Activated CD4-positive, alpha-beta memory T cell treated with anti-CD3 and anti-CD28 coated beads, Interleukin-2, amount 10 ng/mL, durations not matched to agents 7 days and 5 days (primary cell): ENCODE data around the gene HCFC1R1. TPM values are rescaled to one million over a fixed set of nuclear protein-coding genes. Genes with fewer than 3 reads are reported as not detected.

ENCODE experiments used
- CTCF ChIA-PET: fragments of 350-600 bp; sonication (Branson Sonifier 250); formaldehyde crosslinking; loops from one replicate; lab custom pipeline; 2021; ENCODE audit warnings: antibody characterized with exemption, inconsistent platforms; lab: Charles Lee
- POLR2A ChIA-PET: fragments of 350-600 bp; sonication (Branson Sonifier 250); formaldehyde crosslinking; loops from one replicate; lab custom pipeline; 2021; ENCODE audit warnings: antibody characterized with exemption; lab: Charles Lee
- DNase-seq: peaks from one replicate; pipeline ENCODE4 v3.0.0-alpha.2; 2020
- H3K27ac Mint-ChIP-seq: one replicate; pipeline ENCODE4 v1.8.0; 2021; ENCODE audit warnings: mild to moderate bottlenecking, mixed read lengths
- H3K27me3 Mint-ChIP-seq: one replicate; pipeline ENCODE4 v1.8.0; 2021; ENCODE audit warnings: mixed read lengths
- H3K36me3 Mint-ChIP-seq: one replicate; pipeline ENCODE4 v1.8.0; 2021; ENCODE audit warnings: low read depth, mixed read lengths
- H3K4me1 Mint-ChIP-seq: one replicate; pipeline ENCODE4 v1.8.0; 2021; ENCODE audit warnings: mixed read lengths
- H3K4me3 Mint-ChIP-seq: one replicate; pipeline ENCODE4 v1.8.0; 2021; ENCODE audit warnings: mild to moderate bottlenecking, mixed read lengths
- H3K9me3 Mint-ChIP-seq: one replicate; pipeline ENCODE4 v1.8.0; 2021; ENCODE audit warnings: mixed read lengths
- total RNA-seq, 2 experiments: library from RNA; stranded (reverse); gene quantifications; one replicate each; pipeline ENCODE4 v1.2.3, GENCODE V29; 2021

HCFC1R1 gene
- total RNA-seq, 2 experiments from 2014 or later = 37.0 to 43.3 TPM

- POLR2A ChIA-PET = interaction anchor here (2.6 kb wide), 1 partner anchor 11 kb away, joined by 7 read pairs; no protein-coding TSS in a partner anchor
- H3K36me3 Mint-ChIP-seq = peaks cover 37% of the 10 kb centered on the region
- no peak overlapping the region for H3K4me3 Mint-ChIP-seq
- H3K27me3 Mint-ChIP-seq = no peaks in the 10 kb centered on the region
- no peak for DNase-seq
- CTCF ChIA-PET = no interaction called here
- no peaks in the 10 kb centered on the region for H3K9me3 Mint-ChIP-seq
- peaks cover 34% of the 10 kb centered on the region for H3K4me1 Mint-ChIP-seq
- no peak overlapping the region for H3K27ac Mint-ChIP-seq
Measured at GRCh38 chr16:2976673-2977072, 47.1 kb downstream of the HCFC1R1 start.

GRCh38 chr16:2976201-2976600 lies 47.5 kb downstream of the HCFC1R1 start:
- DNase-seq = no peak
- Mint-ChIP-seq H3K36me3 (peaks cover 39% of the 10 kb centered on the region), H3K4me3 (no peak overlapping the region), H3K27ac (no peak overlapping the region), H3K4me1 (peaks cover 32% of the 10 kb centered on the region), H3K27me3 (no peaks in the 10 kb centered on the region), H3K9me3 (no peaks in the 10 kb centered on the region)
- POLR2A ChIA-PET = interaction anchor here (2.6 kb wide), 1 partner anchor 11 kb away, joined by 7 read pairs; no protein-coding TSS in a partner anchor
- CTCF ChIA-PET = interaction anchor here (0.5 kb wide), 1 partner anchor 58 kb away, joined by 4 read pairs; no protein-coding TSS in a partner anchor

GRCh38 chr16:2975161-2975795 lies 48.5 kb downstream of the HCFC1R1 start:
- no peaks in the 10 kb centered on the region for H3K9me3 Mint-ChIP-seq
- ChIA-PET POLR2A (interaction anchor here (0.8 to 2.6 kb wide), 2 partner anchors 10 to 384 kb away, joined by 3 to 7 read pairs; no protein-coding TSS in a partner anchor), CTCF (no interaction called here)
- no peaks in the 10 kb centered on the region for H3K27me3 Mint-ChIP-seq
- H3K4me1 Mint-ChIP-seq = peaks cover 34% of the 10 kb centered on the region
- H3K4me3 Mint-ChIP-seq = no peak overlapping the region
- no peak overlapping the region for H3K27ac Mint-ChIP-seq
- no peak for DNase-seq
- peaks cover 45% of the 10 kb centered on the region for H3K36me3 Mint-ChIP-seq

GRCh38 chr16:2974319-2975056 lies 49.3 kb downstream of the HCFC1R1 start:
- CTCF ChIA-PET = no interaction called here
- Mint-ChIP-seq H3K27ac (no peak overlapping the region), H3K9me3 (no peaks in the 10 kb centered on the region), H3K27me3 (no peaks in the 10 kb centered on the region), H3K4me1 (peaks cover 35% of the 10 kb centered on the region), H3K4me3 (no peak overlapping the region), H3K36me3 (peaks cover 43% of the 10 kb centered on the region)
- DNase-seq = no peak
- POLR2A ChIA-PET = interaction anchor here (0.8 kb wide), 1 partner anchor 384 kb away, joined by 3 read pairs; no protein-coding TSS in a partner anchor

- no peak for DNase-seq
- no peaks in the 10 kb centered on the region for H3K27me3 Mint-ChIP-seq
- H3K9me3 Mint-ChIP-seq = no peaks in the 10 kb centered on the region
- no peak overlapping the region for H3K27ac Mint-ChIP-seq
- peaks cover 43% of the 10 kb centered on the region for H3K36me3 Mint-ChIP-seq
- POLR2A ChIA-PET = no interaction called here
- no peak overlapping the region for H3K4me3 Mint-ChIP-seq
- CTCF ChIA-PET = no interaction called here
- H3K4me1 Mint-ChIP-seq = peaks cover 33% of the 10 kb centered on the region
Measured at GRCh38 chr16:2973605-2974318, 50.0 kb downstream of the HCFC1R1 start.

GRCh38 chr16:2973093-2973492 lies 50.6 kb downstream of the HCFC1R1 start:
- Mint-ChIP-seq H3K36me3 (peaks cover 40% of the 10 kb centered on the region), H3K4me1 (peaks cover 36% of the 10 kb centered on the region), H3K9me3 (no peaks in the 10 kb centered on the region), H3K4me3 (no peak overlapping the region), H3K27me3 (peaks cover 5% of the 10 kb centered on the region), H3K27ac (no peak overlapping the region)
- ChIA-PET POLR2A (interaction anchor here (1.5 kb wide), 1 partner anchor 15 kb away, joined by 4 read pairs; a partner anchor contains a TSS), CTCF (interaction anchor here (0.6 kb wide), 1 partner anchor 8 kb away, joined by 3 read pairs; no protein-coding TSS in a partner anchor)
- DNase-seq = no peak

Other genes with a start within 250 kb of the HCFC1R1 start
- 100 to 1,000 TPM; 141 to 150 TPM for gene ELOB, start 246.7 kb downstream of the HCFC1R1 start, total RNA-seq
- gene PRSS33, start 236.4 kb downstream of the HCFC1R1 start, total RNA-seq = not detected
- not detected for gene PRSS41, start 225.5 kb downstream of the HCFC1R1 start, total RNA-seq
- 1 to 10 TPM; 3.0 to 4.0 TPM for gene PRSS21, start 206.7 kb downstream of the HCFC1R1 start, total RNA-seq
- gene ZG16B, start 193.6 kb downstream of the HCFC1R1 start, total RNA-seq = 1 to 10 TPM; 8.8 to 9.8 TPM
- gene PRSS22, start 165.8 kb downstream of the HCFC1R1 start, total RNA-seq = not detected
- gene FLYWCH2, start 140.7 kb downstream of the HCFC1R1 start, total RNA-seq = 10 to 100 TPM; 19.4 to 20.5 TPM
- 10 to 100 TPM; 75.2 to 80.8 TPM for gene FLYWCH1, start 112.0 kb downstream of the HCFC1R1 start, total RNA-seq
- not detected for gene KREMEN2, start 59.7 kb downstream of the HCFC1R1 start, total RNA-seq
- gene PAQR4, start 54.6 kb downstream of the HCFC1R1 start, total RNA-seq = 10 to 100 TPM; 50.0 to 52.3 TPM
- 100 to 1,000 TPM; 118 to 124 TPM for gene PKMYT1, start 43.5 kb downstream of the HCFC1R1 start, total RNA-seq
- gene CLDN9, start 11.0 kb downstream of the HCFC1R1 start, total RNA-seq = under 1 TPM; 0.23 to 0.28 TPM
- gene CLDN6, start 5.8 kb downstream of the HCFC1R1 start, total RNA-seq = not detected
- gene TNFRSF12A, start 3.6 kb downstream of the HCFC1R1 start, total RNA-seq = 1 to 10 TPM; 6.1 to 7.5 TPM
- gene THOC6, start 93 bp upstream of the HCFC1R1 start, total RNA-seq = 10 to 100 TPM; 42.4 TPM
- gene BICDL2, start 13.0 kb upstream of the HCFC1R1 start, total RNA-seq = 1 to 10 TPM; 1.4 to 1.9 TPM
- 100 to 1,000 TPM; 112 to 117 TPM for gene MMP25, start 22.6 kb upstream of the HCFC1R1 start, total RNA-seq
- 1,000 to 10,000 TPM; 4,131 to 4,213 TPM for gene IL32, start 41.7 kb upstream of the HCFC1R1 start, total RNA-seq
- gene ZSCAN10, start 75.4 kb upstream of the HCFC1R1 start, total RNA-seq = under 1 TPM in 1 of 2 experiments, not detected in 1; 0.15 TPM
- gene ZNF205, start 88.6 kb upstream of the HCFC1R1 start, total RNA-seq = not detected
- gene ZNF213, start 111.1 kb upstream of the HCFC1R1 start, total RNA-seq = 10 to 100 TPM; 10.5 to 11.6 TPM
- not detected for gene OR1F1, start 164.3 kb upstream of the HCFC1R1 start, total RNA-seq
- gene ZNF200, start 211.2 kb upstream of the HCFC1R1 start, total RNA-seq = 10 to 100 TPM; 13.1 to 14.9 TPM
- under 1 TPM; 0.15 to 0.23 TPM for gene MEFV, start 232.7 kb upstream of the HCFC1R1 start, total RNA-seq